ENCODE measurements around the gene GTF2F1. TPM values are rescaled to one million over a fixed set of nuclear protein-coding genes. Genes with fewer than 3 reads are reported as not detected.

Gene GTF2F1
- total RNA-seq, 1 donor from 2014 or later, result 72.4 TPM

DNA sequence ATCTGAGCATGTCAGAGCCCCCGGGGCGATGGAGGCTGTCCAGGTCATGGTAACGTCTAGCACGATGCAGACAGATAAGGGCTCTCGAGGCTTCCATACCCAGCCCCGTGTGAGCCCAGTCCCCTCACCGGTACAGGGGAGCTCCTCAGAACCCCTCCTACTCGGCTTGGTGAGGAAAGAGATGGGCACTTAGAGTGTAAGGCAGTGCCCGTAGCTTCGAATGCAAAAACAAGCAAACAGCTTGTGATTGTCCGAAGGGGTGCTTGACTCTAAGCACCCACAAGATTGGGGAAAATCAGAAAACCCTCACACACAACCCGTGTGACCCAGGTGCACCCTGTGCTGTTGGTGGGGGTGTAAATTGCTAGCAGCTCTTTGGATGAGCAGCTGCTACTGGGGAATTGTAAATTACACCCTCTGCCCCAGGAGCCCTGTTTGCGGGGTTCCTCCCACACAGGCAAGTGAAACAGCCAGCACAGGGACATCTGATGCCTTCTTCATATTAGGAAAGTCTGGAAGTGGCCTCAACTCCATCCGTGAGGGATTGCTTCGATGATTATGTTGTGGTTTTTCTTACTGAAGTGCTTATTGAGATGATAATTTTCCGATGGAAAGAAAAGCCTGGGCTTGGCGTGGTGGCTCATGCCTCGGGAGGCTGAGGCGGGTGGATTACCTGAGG is 16.3 kb downstream of the GTF2F1 start:
- Mint-ChIP-seq H3K27ac (no peak overlapping the region), H3K27me3 (no peaks in the 10 kb centered on the region), H3K9me3 (no peaks in the 10 kb centered on the region), H3K4me3 (no peak overlapping the region), H3K36me3 (peaks cover 16% of the 10 kb centered on the region), H3K4me1 (ENCODE audit: unreplicated experiment) (peaks cover 9% of the 10 kb centered on the region)
- DNase-seq (ENCODE audit: extremely low spot score, unreplicated experiment), result no peak
- TF ChIP-seq, protein P1, sequence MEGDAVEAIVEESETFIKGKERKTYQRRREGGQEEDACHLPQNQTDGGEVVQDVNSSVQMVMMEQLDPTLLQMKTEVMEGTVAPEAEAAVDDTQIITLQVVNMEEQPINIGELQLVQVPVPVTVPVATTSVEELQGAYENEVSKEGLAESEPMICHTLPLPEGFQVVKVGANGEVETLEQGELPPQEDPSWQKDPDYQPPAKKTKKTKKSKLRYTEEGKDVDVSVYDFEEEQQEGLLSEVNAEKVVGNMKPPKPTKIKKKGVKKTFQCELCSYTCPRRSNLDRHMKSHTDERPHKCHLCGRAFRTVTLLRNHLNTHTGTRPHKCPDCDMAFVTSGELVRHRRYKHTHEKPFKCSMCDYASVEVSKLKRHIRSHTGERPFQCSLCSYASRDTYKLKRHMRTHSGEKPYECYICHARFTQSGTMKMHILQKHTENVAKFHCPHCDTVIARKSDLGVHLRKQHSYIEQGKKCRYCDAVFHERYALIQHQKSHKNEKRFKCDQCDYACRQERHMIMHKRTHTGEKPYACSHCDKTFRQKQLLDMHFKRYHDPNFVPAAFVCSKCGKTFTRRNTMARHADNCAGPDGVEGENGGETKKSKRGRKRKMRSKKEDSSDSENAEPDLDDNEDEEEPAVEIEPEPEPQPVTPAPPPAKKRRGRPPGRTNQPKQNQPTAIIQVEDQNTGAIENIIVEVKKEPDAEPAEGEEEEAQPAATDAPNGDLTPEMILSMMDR (conservative IDR thresholded peaks at IDR 0.05), result no peak

- Mint-ChIP-seq H3K4me3 (no peak within 1 kb of the TSS), H3K27me3 (no peaks in the 10 kb centered on the region), H3K36me3 (peaks cover 16% of the 10 kb centered on the region), H3K9me3 (no peaks in the 10 kb centered on the region), H3K27ac (no peak within 1 kb of the TSS), H3K4me1 (ENCODE audit: unreplicated experiment) (peaks cover 9% of the 10 kb centered on the region)
- TF ChIP-seq, protein P1 (conservative IDR thresholded peaks at IDR 0.05), result no peak
- DNase-seq (ENCODE audit: extremely low spot score, unreplicated experiment), result no peak
Measured at GRCh38 chr19:6375411-6376010, 17.5 kb downstream of the GTF2F1 start, which contains the start of gene PSPN. Gene PSPN, minus strand, starts transcription at chr19:6375933. Its CDS starts 84 bp downstream, at chr19:6375849.

- Mint-ChIP-seq H3K27me3 (no peaks in the 10 kb centered on the region), H3K4me1 (ENCODE audit: unreplicated experiment) (peaks cover 9% of the 10 kb centered on the region), H3K9me3 (no peaks in the 10 kb centered on the region), H3K4me3 (no peak overlapping the region), H3K27ac (no peak overlapping the region), H3K36me3 (peaks cover 12% of the 10 kb centered on the region)
- no peak for DNase-seq (ENCODE audit: extremely low spot score, unreplicated experiment)
- TF ChIP-seq, protein P1 (conservative IDR thresholded peaks at IDR 0.05), result no peak
Measured at GRCh38 chr19:6374711-6375410, 18.1 kb downstream of the GTF2F1 start.

DNA sequence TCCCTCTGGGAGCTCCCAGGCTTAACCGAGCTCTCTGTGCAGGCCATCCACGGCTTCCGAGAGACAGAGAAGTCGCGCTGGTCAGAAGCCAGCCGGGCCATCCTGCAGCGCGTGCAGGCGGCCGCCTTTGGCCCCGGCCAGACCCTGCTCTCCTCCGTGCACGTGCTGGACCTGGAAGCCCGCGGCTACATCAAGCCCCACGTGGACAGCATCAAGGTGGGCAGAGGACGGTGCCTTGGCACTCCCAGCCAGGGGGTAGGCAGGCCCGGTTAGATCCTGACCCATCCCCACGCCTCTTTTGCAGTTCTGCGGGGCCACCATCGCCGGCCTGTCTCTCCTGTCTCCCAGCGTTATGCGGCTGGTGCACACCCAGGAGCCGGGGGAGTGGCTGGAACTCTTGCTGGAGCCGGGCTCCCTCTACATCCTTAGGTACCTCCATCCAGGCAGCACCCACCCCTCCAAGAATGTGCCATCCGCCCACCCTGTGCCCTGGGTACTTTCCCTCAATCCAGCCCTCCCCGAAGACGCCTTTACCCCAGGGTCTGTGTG is 18.7 kb downstream of the GTF2F1 start:
- Mint-ChIP-seq H3K27me3 (no peaks in the 10 kb centered on the region), H3K4me3 (no peak overlapping the region), H3K4me1 (ENCODE audit: unreplicated experiment) (peaks cover 9% of the 10 kb centered on the region), H3K9me3 (no peaks in the 10 kb centered on the region), H3K27ac (no peak overlapping the region), H3K36me3 (peaks cover 9% of the 10 kb centered on the region)
- TF ChIP-seq, protein P1 (conservative IDR thresholded peaks at IDR 0.05), result no peak
- DNase-seq (ENCODE audit: extremely low spot score, unreplicated experiment), result no peak

- DNase-seq (ENCODE audit: extremely low spot score, unreplicated experiment), result no peak
- H3K36me3 Mint-ChIP-seq, result peaks cover 9% of the 10 kb centered on the region
- peak overlapping the region; percentile 97 for H3K27ac Mint-ChIP-seq
- H3K4me3 Mint-ChIP-seq, result peak overlapping the region; percentile 91
- no peaks in the 10 kb centered on the region for H3K27me3 Mint-ChIP-seq
- H3K4me1 Mint-ChIP-seq (ENCODE audit: unreplicated experiment), result peaks cover 9% of the 10 kb centered on the region
- TF ChIP-seq, protein P1 (conservative IDR thresholded peaks at IDR 0.05), result no peak
- no peaks in the 10 kb centered on the region for H3K9me3 Mint-ChIP-seq
Measured at GRCh38 chr19:6373813-6374108, 19.2 kb downstream of the GTF2F1 start.
